Activated naive CD8-positive, alpha-beta T cell treated with anti-CD3 and anti-CD28 coated beads, Interleukin-2, amount 50 U/mL, for 16 hours (primary cell): ENCODE data around the gene EYA2.

Experiments
- DNase-seq: peaks from one replicate; pipeline ENCODE4 v3.0.0-alpha.2; 2020; ENCODE audit warnings: low read depth, low spot score

The EYA2 gene

DNA sequence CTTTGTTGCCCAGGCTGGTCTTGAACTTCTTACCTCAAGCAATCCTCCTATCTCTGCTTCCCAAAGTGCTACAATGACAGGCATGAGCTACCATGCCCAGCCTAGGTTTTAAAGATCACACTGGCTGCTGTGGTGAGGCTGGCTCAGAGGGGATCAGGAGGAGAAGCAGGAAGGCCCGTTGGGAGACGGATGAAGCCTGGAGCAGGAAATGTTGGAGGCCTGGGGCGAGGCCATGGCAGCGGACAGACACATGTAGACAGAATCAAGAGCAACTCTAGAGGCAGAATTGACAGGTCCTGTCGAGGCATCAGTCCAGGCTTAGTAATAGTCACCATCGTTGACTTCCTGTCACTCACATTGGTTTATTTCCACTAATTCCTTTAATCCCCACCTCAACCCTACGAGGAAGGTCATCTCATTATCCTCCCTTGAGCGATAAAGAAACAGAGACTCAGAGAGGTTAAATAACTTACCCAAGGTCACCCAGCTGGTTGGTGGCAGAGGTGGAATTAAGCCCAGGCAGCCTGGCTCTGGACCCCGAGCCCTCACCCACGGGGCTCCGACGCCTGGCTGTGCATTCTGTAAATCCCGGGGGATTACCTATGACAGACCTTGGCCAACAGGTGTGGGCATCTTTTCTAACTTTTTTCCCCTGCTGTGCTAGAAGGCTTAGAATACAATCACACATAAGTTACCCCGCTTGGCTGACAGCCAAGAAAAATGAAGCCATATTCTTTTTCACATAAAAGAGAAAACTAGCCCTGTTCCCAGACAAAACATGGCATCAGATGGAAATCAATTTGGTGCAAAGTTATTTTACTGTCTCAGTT, 113.4 kb downstream of the EYA2 start:
- DNase-seq: no peak

DNA sequence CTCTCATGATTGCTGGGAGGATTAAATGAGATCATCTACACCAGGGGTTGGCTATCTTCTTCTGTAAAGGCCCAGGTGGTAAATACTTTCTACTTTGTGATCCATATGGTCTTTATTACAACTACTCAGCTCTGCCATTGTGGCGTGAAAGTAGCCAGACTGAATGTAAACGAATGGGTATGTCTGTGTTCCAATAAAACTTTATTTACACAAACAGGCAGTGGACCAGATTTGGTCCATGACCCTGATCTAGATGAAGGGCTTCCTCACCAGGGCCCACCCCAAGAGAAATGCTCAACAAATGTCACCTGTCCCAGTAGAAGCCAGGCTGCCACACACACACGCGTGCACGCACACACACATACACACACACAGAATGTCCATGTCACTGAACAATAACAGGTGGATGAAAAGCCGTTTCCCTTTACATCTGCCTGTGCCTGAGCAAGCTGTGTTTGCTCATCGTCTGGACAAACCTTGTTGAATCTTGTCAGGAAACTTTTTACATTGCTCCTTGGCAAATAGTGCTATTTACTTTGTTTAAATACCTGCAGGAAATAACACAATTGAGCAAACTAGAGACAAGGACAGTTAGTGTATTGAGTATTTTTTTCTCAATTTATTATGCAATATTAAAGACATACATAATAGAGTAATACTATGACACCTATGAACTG, 114.3 kb downstream of the EYA2 start:
- no peak for DNase-seq

DNA sequence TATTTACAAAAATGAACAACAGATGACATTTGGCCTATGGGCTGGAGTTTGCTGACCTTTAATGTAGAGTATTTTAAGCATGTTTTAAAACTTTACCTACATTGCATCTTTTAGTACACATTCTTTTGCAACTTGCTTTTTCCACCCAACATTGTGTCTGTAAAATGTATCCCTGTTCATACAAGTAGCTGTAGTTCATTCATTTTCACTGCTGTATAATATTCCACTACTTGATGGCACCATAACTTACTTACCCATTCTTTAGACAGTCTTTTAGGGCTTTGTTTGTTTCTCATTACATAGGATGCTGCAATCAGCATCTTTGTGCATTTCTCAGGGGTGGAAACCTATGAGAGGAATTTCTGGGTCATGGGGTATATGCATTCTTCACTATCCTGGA, 115.1 kb downstream of the EYA2 start:
- no peak for DNase-seq

DNA sequence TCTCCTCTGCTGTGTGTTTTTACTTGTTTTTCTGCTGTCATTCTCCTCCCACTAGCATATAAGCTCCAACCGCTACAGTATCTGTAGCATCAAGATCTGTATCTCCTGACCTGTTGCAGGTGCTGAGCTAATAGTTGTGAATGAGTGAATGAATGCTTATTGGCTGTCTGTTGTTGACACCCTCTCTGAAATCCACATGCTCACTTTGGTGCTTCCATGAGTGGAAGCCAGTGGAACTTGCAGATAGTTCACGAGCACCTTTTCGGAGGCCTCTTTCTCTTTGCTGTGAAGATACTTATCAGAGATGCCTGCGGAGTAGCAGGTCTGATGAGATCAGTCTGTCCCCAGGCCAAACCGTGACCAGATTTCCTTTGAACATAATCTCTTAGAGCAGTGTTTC, 117.3 kb downstream of the EYA2 start:
- no peak for DNase-seq

DNA sequence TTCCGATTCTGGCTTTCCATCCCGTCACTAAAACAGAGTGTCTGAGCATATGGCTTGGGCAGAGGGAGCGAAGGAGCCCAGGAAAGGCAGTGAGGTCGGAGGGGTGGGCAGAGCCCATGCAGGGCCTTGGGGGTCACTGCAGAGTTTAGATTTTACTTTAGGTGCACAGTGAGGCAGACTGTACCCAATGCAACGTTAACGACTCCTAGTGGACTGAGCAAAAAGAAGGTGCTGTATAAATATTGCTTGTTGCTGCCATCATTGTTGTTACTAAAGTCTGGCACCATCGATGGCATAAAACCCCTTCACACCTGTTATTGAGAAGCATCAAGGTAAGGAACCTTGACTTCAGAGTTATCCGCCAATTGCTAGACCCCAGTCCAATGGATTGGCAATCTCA, 119.0 kb downstream of the EYA2 start:
- no peak for DNase-seq

DNA sequence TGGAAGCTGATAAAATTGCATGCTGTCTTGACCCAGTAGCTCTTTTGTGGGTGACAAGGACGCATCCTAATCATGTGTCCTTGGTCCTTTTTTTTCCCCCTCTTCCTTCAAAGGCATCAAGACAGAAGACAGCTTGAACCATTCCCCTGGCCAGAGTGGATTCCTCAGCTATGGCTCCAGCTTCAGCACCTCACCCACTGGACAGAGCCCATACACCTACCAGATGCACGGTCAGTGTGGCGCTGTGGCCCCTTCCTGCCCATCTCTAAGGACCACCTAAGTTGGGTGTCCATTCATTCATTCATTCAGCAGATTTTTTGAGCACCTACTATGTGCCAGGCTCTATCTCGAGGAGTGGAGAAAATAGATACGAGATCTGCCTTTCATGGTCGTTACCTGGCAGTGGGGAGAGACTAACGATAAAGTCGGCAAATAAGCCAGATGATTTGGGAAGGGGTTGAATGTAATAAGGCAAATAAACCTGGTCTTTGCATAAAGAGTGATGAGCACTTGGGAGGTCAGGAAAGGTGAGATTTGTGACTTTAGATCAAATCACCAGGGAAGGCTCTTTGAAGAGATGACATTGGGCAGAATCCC, 121.5 kb downstream of the EYA2 start:
- no peak for DNase-seq

DNA sequence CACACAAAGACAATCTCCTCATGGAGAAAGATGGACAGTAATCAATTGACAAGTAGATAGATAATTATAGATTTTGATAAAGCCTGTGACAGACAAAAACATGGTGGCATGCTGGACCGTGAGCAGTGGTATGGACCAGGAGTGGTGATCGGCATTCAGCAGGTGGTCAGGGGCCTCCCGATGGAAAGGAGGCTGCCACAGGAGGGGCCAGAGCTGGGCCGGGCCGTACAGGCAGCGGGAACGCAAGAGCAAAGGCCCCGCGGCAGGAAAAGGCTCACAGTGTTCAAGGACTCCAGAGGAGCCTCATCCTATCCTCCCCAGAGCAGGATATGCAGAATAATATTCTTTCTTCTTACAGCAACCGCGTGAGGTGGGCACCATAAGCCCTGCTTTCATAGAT, 123.7 kb downstream of the EYA2 start:
- DNase-seq: no peak

DNA sequence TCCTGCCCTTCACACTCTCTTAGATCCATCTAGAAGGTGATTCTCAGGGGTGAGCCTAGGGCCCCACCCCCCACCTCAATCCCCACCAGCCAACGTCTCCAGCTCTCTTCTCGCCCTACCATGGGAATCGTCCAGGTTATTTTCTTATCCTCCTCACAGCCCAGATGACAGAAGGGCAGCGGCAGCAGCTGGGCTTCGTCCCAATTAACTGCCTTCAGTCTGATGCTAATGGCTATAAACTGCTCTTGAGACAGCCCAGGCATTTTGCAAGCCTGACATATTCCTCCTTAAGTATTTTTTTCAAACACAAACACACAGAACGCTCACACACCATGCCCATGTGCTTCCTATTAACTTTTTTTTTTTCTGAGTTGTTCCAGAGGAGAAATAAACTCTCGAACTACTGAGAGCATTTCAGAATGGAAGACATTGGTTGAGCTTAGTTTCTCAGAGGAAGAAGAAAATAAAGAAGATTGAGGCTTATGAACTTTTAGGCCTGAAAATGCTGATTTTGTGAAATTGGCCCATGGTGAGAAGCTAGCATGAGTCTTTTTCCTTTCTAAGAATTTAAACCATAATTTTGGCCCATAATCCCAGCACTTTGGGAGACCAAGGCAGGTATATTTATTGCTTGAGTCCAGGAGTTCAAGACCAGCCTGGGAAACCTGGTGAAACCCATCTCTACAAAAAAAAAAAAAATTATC, 124.6 kb downstream of the EYA2 start:
- no peak for DNase-seq

DNA sequence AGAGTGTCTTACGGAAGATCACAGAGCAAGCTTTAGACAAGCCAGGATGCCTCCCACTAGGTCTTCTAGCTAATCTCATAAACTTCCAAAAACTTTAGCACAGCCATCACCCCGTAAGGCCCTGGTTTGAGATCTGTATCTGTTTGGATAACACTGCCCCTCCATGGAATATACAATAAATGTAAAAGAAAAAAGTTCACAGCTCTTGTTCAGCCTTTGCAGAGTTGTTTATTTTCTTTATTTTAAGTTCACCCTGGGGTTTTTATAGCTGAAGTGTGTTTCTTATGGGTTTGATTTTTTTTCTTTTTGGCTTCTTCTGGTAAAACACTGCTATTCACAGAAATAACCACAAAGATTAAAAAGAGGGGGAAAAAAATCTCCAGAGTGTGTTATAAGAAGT, 125.6 kb downstream of the EYA2 start:
- no peak for DNase-seq

DNA sequence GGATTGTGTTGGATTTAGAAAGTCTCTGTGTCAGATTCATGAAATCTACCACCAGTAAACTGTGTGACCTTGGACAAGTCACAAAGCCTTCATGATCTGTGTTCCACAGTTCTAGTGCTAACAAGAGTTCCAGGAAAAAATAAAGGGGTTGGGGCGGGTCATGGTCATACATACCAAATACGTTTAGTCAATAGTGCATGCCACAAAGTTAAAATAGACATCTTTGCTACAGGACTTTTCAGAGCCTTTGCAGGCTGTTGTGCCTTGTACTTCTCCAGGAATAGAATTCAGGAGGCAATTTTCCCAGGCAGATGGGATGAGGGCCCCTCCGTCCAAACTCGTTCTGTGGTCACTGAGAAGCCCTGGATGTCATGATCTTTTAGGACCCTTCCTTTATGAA, 127.2 kb downstream of the EYA2 start:
- DNase-seq: no peak

DNA sequence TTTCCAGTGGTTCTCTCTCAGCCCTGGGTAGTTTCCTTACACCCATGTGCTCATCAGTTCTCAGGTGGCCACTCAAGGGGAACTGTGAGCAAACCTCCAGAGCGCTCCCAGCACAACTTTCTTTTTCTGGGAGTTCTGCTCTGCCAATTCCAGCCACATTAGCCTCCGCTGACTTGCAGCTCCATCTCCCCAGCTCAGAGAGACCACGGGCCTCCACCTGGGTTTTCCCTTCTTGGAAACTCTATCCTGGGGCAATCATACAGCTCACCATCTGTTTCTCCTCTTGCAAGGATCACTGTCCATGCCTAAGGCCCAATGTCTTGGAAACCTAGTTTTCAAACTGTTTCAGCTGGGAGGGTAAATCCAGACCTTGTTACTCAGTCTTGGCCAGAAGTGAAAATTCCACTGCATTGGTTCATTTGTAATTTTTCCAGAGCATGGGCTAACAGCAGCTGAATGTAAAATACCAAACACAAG, 129.9 kb downstream of the EYA2 start:
- DNase-seq: no peak

DNA sequence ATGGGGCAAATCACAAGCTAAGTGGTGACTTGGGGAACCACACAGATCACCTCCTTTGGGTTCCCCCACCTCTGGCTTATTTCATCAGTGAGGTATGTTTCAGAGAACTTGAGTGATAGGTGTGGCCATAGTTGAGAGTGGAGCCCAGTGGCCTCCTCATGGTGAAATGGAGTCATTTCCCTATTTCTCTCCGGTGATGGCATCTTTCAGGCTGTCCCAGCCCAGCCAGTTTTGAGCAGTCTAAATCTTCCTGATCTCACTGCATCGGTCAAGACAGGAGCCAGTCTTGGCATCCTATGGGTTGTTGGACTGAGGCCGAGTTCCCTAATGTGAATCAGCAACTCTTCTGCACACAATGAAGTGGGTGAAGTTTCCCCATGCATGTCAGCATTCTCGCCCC, 132.4 kb downstream of the EYA2 start:
- DNase-seq: no peak

DNA sequence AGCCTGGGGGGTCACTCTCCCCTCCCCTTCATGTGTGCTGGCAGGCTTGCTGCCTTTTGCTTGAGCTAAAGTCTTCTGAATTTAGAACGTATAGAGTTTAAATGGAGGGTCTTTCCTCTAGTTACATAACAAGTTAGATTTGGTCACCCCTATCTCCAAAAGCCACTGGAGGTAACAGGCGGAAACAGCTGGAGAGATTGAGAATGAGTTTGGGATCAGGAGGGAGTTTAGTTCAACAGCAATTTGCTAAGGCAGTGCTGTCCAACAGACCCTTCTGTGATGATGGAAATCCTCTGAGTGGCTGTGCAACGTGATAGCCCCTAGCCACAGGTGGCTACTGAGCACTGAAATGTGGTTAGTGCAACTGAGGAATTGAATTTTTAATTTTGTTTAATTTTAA, 132.8 kb downstream of the EYA2 start:
- no peak for DNase-seq

DNA sequence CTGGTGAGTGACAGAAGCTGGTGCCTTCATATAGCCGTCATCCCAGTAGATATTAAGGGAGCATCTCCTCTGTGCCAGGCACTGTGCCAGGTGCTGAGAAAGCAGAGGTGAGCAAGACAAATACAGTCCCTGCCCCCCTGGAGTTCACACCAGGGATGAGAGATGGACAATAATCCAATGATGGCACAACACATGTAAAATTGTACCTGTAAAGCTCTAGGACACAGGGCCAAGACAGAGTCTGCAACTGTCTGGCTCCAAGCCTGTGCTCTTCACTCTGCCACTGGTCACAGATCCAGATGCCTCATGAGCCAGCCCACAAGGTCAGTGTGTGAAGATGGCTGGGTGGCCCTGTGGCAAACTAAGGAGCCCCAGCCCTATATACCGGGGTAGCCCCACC, 133.8 kb downstream of the EYA2 start:
- DNase-seq: no peak

DNA sequence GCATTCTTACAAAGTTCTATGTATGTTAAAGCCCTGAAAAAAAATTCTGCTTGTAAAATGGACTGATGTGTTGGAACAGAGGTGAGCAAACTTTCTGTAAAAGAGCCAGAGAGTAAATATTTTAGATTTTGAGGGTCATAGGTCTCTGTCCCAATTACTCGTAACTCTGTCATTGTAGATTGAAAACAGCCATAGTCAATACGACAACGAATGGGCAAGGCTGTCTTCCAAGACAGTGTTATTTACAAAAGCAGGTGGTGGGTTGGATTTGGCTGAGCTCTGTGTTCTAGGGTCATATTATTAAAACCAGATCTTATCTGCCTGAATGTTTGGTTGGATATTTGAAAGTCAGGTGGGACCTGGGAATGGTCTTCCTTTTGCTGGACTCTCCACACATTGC, 135.2 kb downstream of the EYA2 start:
- no peak for DNase-seq

DNA sequence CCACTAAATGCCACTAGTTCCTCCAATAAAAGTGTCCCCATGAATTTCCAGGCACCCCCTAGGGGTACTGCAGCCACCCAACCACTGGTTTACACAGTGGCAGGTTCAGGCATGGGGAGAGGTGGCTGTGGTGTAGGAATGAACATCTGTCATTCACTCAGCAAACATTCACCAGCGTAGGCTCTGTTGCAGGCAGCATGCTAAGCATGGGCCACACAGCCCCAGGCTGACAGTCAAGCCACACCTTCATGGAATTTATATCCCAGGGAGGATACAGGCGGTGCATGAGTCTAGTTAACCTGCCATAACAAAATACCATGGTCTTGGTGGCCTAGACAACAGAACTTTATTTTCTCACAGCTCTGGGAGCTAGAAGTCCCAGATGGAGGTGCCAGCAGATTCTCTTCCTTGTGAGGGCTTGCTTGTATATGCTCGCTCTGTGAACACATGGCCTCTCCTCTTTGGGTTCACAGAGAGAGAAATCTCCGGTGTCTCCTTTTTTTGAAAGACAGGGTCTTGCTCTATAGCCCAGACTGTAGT, 135.7 kb downstream of the EYA2 start:
- DNase-seq: no peak

DNA sequence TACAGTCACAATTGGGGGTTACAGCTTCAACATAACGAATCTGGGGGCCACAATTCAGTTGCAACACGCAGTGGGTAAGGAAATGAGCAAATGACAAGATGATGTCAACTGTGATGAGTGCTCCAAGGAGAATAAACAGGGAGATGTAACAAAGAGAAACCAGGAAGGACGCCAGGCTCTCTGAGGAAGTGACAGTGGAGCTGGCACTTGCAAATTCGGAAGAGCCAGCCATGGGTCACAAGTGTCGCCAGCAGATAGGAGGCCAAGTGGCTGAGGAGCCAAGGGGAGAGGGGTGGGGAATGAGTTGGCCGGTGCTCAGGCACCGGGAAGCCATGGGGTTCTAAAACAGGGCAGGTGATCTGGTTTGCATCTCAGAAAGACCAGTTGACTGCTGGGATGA, 136.4 kb downstream of the EYA2 start:
- DNase-seq: no peak

DNA sequence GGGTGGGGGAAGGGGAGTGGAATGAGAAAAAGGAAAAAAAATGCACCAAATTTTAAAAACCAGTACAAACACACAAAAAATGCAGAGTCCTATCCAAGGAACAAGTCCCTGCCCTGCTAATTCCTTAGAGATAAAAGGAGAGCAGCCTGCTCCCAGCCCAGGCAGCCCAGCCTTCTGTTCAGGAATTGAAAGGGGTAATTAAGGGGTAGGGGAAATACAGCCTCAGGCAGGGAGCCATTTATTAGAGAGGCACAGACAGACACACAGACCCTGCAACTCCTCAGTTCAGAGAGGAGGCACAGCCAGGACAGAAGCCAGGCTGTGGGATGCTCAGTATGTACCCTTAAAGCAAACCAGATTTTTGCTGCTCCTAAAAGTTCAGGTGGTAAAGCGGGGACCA, 137.2 kb downstream of the EYA2 start:
- DNase-seq: no peak

DNA sequence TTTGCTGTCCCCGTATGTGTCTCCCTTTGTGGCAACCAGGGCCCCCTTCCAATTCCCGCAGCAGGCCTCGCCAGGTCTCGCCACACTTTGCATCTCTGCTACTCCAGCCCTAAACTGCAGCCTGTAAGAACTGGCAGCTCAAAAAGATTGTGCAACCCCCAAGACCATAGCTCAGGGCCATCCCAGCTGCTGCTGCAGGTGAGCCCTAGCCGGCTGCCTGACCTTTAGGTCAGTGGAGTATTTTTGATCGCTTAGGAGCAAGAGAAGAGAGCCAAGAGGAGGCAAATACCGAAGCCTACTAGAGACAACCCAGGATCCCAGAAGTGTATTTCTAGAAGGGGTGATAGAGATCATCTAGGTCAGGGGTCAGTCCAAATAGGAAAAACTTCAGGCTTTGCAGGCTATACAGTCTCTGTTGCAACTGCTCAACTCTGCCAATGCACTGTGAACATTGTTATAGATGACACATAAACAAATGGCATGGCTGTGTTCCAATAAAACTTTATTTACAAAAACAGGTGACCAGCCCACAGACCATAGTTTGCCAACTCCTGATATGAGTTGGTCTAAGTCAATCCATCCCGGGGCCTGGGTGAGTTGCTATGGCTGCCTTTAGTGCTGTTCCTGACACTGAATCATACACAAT, 138.4 kb downstream of the EYA2 start:
- no peak for DNase-seq

DNA sequence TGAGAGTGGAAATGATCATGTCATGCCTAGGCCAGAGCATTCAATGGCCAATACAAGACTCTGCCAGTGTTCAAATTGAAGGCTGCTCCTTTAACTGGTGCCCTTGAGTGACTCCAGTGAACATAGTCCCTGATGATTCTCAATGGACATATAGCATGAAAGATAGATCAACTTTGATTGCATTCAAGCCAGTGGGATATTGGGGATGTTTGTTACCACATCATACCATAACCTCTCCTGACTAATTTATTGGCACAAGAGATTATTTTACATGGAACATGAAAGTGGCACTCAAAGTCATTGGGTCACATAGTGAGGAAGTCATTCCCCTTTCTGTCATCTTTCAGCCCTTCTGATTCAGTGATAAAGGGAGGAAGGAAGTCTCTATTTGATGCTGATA, 139.0 kb downstream of the EYA2 start:
- DNase-seq: no peak

DNA sequence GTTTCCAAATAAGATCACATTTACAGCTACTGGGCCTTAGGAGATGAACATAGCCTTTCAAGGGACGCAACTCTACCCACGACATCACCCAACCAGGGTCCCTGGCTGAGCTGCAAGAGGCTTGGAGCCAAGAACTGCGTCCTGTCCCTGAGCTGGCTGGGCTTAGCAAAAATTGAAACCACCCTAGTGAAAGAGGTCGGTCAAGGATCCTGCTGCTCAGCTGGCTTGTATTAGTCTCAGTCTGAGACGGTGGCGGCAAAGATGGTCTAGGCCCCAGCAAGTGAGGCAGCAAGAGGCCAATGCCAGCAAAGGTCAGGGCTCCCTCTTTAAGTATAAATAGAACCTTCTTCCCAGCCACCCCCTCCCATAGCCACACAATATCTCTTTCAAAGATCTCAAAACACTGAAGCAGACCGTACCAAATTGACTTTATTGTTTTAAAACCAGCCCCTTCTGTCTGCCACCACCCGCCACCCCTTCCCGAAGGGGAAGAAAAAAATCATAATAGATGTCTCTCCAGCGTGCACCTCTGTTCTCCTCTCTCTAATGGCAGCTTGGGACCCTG, 140.5 kb downstream of the EYA2 start:
- DNase-seq: no peak
